Measurements from ENCODE around the gene WNT9A.

The WNT9A gene

GRCh38 chr1:227924168-227924832 is 23.4 kb downstream of the WNT9A start:
- DNase-seq, result no peak

GRCh38 chr1:227923353-227924167 is 24.2 kb downstream of the WNT9A start:
- no peak for DNase-seq

GRCh38 chr1:227922501-227923352 is 25.0 kb downstream of the WNT9A start:
- no peak for DNase-seq

GRCh38 chr1:227921461-227922185 is 26.1 kb downstream of the WNT9A start:
- DNase-seq, result no peak

GRCh38 chr1:227920896-227921295 is 26.8 kb downstream of the WNT9A start:
- DNase-seq, result no peak

GRCh38 chr1:227920426-227920825 is 27.3 kb downstream of the WNT9A start:
- no peak for DNase-seq

- no peak for DNase-seq
Observed at GRCh38 chr1:227919906-227920305, 27.8 kb downstream of the WNT9A start.

GRCh38 chr1:227918736-227919135 is 29.0 kb downstream of the WNT9A start:
- no peak for DNase-seq

- DNase-seq, result no peak
Observed at GRCh38 chr1:227918083-227918700, 29.5 kb downstream of the WNT9A start.

- DNase-seq, result no peak
Observed at GRCh38 chr1:227917081-227917950, 30.4 kb downstream of the WNT9A start.

- no peak for DNase-seq
Observed at GRCh38 chr1:227916655-227917054, 31.1 kb downstream of the WNT9A start.

GRCh38 chr1:227915564-227916553 is 31.9 kb downstream of the WNT9A start:
- no peak for DNase-seq

GRCh38 chr1:227914801-227915563 is 32.8 kb downstream of the WNT9A start:
- DNase-seq, result no peak

- DNase-seq, result no peak
Observed at GRCh38 chr1:227913764-227914721, 33.7 kb downstream of the WNT9A start.

- no peak for DNase-seq
Observed at GRCh38 chr1:227913396-227913763, 34.4 kb downstream of the WNT9A start.

- no peak for DNase-seq
Observed at GRCh38 chr1:227912866-227913265, 34.9 kb downstream of the WNT9A start.

- DNase-seq, result no peak
Observed at GRCh38 chr1:227911376-227911775, 36.4 kb downstream of the WNT9A start.
